Common myeloid progenitor, CD34-positive (primary cell): ENCODE data around the gene RBP4. TPM values are rescaled to one million over a fixed set of nuclear protein-coding genes. Genes with fewer than 3 reads are reported as not detected.
A peak's percentile ranks its signal among the peaks of the same experiment; 100 is the strongest.

ENCODE experiments used
- CTCF ChIA-PET: fragments of 350-600 bp; sonication (Branson Sonifier 250); formaldehyde crosslinking; loops from one replicate; lab custom pipeline; 2021; ENCODE audit warnings: antibody characterized with exemption; lab: Charles Lee
- POLR2A ChIA-PET: fragments of 350-600 bp; sonication (Branson Sonifier 250); formaldehyde crosslinking; loops from one replicate; lab custom pipeline; 2021; ENCODE audit warnings: antibody characterized with exemption; lab: Charles Lee
- DNase-seq, 3 donors: peaks; one replicate each; pipeline versions ENCODE4 v3.0.0 to v3.0.0-alpha.2; 2013
- H3K27ac ChIP-seq, 2 experiments: 1 replicate in 1 of 2; 2 replicates in 1 of 2; pipeline ENCODE4 v1.7.0; 2013; ENCODE audit warnings: inconsistent platforms in 2 of 2, low read length in 2 of 2, mild to moderate bottlenecking in 2 of 2, low read depth in 1 of 2, moderate library complexity in 1 of 2; ENCODE audit not compliant: severe bottlenecking in 2 of 2, insufficient read depth in 1 of 2, poor library complexity in 1 of 2
- H3K27me3 ChIP-seq, 5 experiments: replicated peaks in 2 of 5; 1 replicate in 3 of 5; 2 replicates in 2 of 5; pipeline versions ENCODE4 v1.6.1 to v1.7.0; 2013; ENCODE audit warnings: low read length in 4 of 5, mild to moderate bottlenecking in 2 of 5, moderate library complexity in 2 of 5, inconsistent platforms in 1 of 5; ENCODE audit not compliant: insufficient read depth in 5 of 5, control insufficient read depth in 4 of 5
- H3K36me3 ChIP-seq, 4 experiments: 1 replicate in 2 of 4; 2 replicates in 2 of 4; pipeline versions ENCODE4 v1.6.1 to v1.7.0; 2013; ENCODE audit warnings: low read length in 3 of 4, control low read depth in 1 of 4, mild to moderate bottlenecking in 1 of 4; ENCODE audit not compliant: control insufficient read depth in 4 of 4, insufficient read depth in 4 of 4
- H3K4me1 ChIP-seq, 4 experiments: 1 replicate in 3 of 4; 2 replicates in 1 of 4; pipeline versions ENCODE4 v1.6.1 to v1.7.1; 2013; ENCODE audit warnings: low read length in 3 of 4, mild to moderate bottlenecking in 3 of 4, control low read depth in 1 of 4, inconsistent platforms in 1 of 4, moderate library complexity in 1 of 4; ENCODE audit not compliant: control insufficient read depth in 4 of 4, insufficient read depth in 4 of 4; ENCODE audit errors: control extremely low read depth in 1 of 4
- H3K4me3 ChIP-seq, 7 experiments: 1 replicate in 4 of 7; 2 replicates in 3 of 7; pipeline versions ENCODE4 v1.5.1 to v1.7.0; 2013; ENCODE audit warnings: mild to moderate bottlenecking in 7 of 7, low read length in 6 of 7, moderate library complexity in 6 of 7, inconsistent platforms in 2 of 7, low read depth in 2 of 7, control low read depth in 1 of 7; ENCODE audit not compliant: insufficient read depth in 4 of 7, control insufficient read depth in 1 of 7; ENCODE audit errors: extremely low read depth in 1 of 7
- H3K9me3 ChIP-seq, 5 experiments: 1 replicate in 4 of 5; 2 replicates in 1 of 5; pipeline versions ENCODE4 v1.6.1 to v1.7.1; 2013; ENCODE audit warnings: low read length in 4 of 5, mild to moderate bottlenecking in 2 of 5, inconsistent platforms in 1 of 5, low read depth in 1 of 5, moderate library complexity in 1 of 5; ENCODE audit not compliant: control insufficient read depth in 4 of 5, insufficient read depth in 2 of 5; ENCODE audit errors: control extremely low read depth in 1 of 5
- WGBS: methylation state at CpG from one replicate; pipeline ENCODE4 v1.1.5; 2013; ENCODE audit not compliant: insufficient coverage; 5-methylcytosine and 5-hydroxymethylcytosine counted together
- polyA plus RNA-seq: library from polyadenylated mRNA; unstranded; fragments of 120-200 nt; gene quantifications from one replicate; pipeline ENCODE4 v1.2.1, GENCODE V29; 2013

Gene RBP4
- not detected for polyA plus RNA-seq

- peak within 1 kb of the TSS in 6 of 7 experiments; percentile 2 to 72 (median 57) for H3K4me3 ChIP-seq
- no peaks in the 10 kb centered on the region for H3K36me3 ChIP-seq
- peaks cover 3 to 20% (median 17%) of the 10 kb centered on the region in 4 experiments for H3K4me1 ChIP-seq
- ChIA-PET CTCF (interaction anchor here (1.3 kb wide), 1 partner anchor 14 kb away, joined by 3 read pairs; no protein-coding TSS in a partner anchor), POLR2A (no interaction called here)
- 2% methylated on average over 48 of the region's 63 CpGs for WGBS
- no peak within 1 kb of the TSS for H3K27ac ChIP-seq
- H3K9me3 ChIP-seq: no peaks in the 10 kb centered on the region
- H3K27me3 ChIP-seq: peaks cover 2 to 37% (median 22%) of the 10 kb centered on the region in 5 experiments
- DNase-seq: peak in 2 of 3 donors; percentile 41 to 53
Observed at GRCh38 chr10:93601146-93601773, at the start of gene RBP4. Gene RBP4 (minus strand): TSS chr10:93601235. CDS start chr10:93601028, 207 bp downstream.

- Histone ChIP-seq H3K36me3 (no peaks in the 10 kb centered on the region), H3K9me3 (peaks cover 0 to 2% (median 0%) of the 10 kb centered on the region in 5 experiments), H3K4me3 (no peak overlapping the region), H3K27me3 (no peaks in the 10 kb centered on the region), H3K4me1 (no peaks in the 10 kb centered on the region), H3K27ac (no peak overlapping the region)
- no peak for DNase-seq
- ChIA-PET CTCF (no interaction called here), POLR2A (no interaction called here)
- WGBS: 97% methylated on average over 6 of the region's 7 CpGs
Observed at GRCh38 chr10:93639791-93640190, 38.8 kb upstream of the RBP4 start.

- no peak for DNase-seq
- Histone ChIP-seq H3K27ac (no peak overlapping the region), H3K36me3 (no peaks in the 10 kb centered on the region), H3K9me3 (peaks cover 0 to 1% (median 0%) of the 10 kb centered on the region in 5 experiments), H3K27me3 (no peaks in the 10 kb centered on the region), H3K4me3 (no peak overlapping the region), H3K4me1 (no peaks in the 10 kb centered on the region)
- ChIA-PET CTCF (interaction anchor here (0.6 kb wide), 1 partner anchor 43 kb away, joined by 3 read pairs; no protein-coding TSS in a partner anchor), POLR2A (no interaction called here)
- WGBS: 95% methylated on average over 14 of the region's 15 CpGs
Observed at GRCh38 chr10:93630625-93631557, 29.9 kb upstream of the RBP4 start.

- H3K27me3 ChIP-seq: no peaks in the 10 kb centered on the region
- POLR2A ChIA-PET: no interaction called here
- no peaks in the 10 kb centered on the region for H3K4me1 ChIP-seq
- no peak overlapping the region for H3K27ac ChIP-seq
- CTCF ChIA-PET: interaction anchor here (0.6 kb wide), 1 partner anchor 42 kb away, joined by 3 read pairs; no protein-coding TSS in a partner anchor
- DNase-seq: no peak
- H3K9me3 ChIP-seq: no peaks in the 10 kb centered on the region
- no peak overlapping the region for H3K4me3 ChIP-seq
- 90% methylated on average over 5 of the region's 7 CpGs for WGBS
- no peaks in the 10 kb centered on the region for H3K36me3 ChIP-seq
Observed at GRCh38 chr10:93629647-93630305, 28.7 kb upstream of the RBP4 start.

GRCh38 chr10:93628858-93629257 lies 27.8 kb upstream of the RBP4 start:
- DNase-seq: no peak
- CTCF ChIA-PET: no interaction called here

GRCh38 chr10:93622942-93623341 lies 21.9 kb upstream of the RBP4 start:
- POLR2A ChIA-PET: interaction anchor here (0.7 kb wide), 1 partner anchor 1897 kb away, joined by 7 read pairs; no protein-coding TSS in a partner anchor

More at GRCh38 chr10:93628858-93629257, 27.8 kb upstream of the RBP4 start:
- WGBS: 100% methylated on average over 2 of the region's 4 CpGs
- Histone ChIP-seq H3K9me3 (no peaks in the 10 kb centered on the region), H3K27me3 (peaks cover 0 to 2% (median 0%) of the 10 kb centered on the region in 5 experiments), H3K27ac (no peak overlapping the region), H3K4me3 (no peak overlapping the region), H3K4me1 (no peaks in the 10 kb centered on the region), H3K36me3 (no peaks in the 10 kb centered on the region)
- POLR2A ChIA-PET: no interaction called here

More at GRCh38 chr10:93622942-93623341, 21.9 kb upstream of the RBP4 start:
- Histone ChIP-seq H3K9me3 (no peaks in the 10 kb centered on the region), H3K27me3 (peaks cover 0 to 2% (median 0%) of the 10 kb centered on the region in 5 experiments), H3K4me3 (no peak overlapping the region), H3K36me3 (no peaks in the 10 kb centered on the region), H3K27ac (no peak overlapping the region), H3K4me1 (no peaks in the 10 kb centered on the region)
- DNase-seq: no peak
- CTCF ChIA-PET: no interaction called here
- 100% methylated on average over 1 of the region's 1 CpG for WGBS
